ENCODE measurements around the gene ANKRD6. TPM values are rescaled to one million over a fixed set of nuclear protein-coding genes. Genes with fewer than 3 reads are reported as not detected.

The ANKRD6 gene
- total RNA-seq, 1 donor from 2014 or later, result 0.48 TPM

DNA sequence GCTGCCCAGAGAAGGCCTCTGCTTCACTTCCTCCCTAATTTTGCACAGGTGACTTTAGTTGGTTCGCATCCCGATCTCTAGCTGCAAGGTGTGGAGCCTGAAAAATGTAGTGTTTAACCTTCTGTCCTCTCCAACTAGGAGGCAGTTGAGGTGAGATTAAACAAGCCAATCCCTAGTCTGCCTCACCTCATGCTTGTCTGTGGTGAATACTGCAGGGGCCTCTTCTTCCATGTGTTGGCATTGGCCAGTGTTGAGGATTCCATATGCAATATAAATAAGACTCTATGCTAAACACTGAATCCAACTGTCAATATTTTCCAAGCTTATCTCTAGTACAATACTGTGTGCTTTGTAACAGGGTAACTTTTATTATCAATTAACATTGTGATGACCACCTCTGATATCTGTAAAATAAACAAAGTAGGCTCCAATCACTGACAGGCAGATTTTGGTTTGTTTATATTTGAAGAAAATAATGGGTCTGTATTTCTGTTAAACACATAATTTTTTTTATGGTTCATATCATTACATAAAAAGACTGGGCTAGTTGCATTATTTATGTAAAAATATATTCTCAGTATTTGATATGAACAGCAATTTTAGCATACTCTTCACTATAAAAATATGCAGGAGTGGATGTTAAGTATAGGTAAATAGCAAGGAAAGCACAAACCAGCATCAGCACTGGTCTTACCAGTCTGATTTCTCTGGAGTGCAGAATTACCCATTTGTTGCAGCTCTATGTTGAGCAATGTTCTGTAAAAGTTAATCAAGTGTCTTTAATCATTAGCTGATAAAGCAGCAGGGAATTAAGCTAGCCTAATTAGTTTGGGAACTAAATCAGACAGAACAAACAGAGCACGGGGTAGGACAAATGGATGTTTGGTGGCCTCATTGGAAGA lies 74.0 kb downstream of the ANKRD6 start:
- no peak for DNase-seq (ENCODE audit: low read depth)

DNA sequence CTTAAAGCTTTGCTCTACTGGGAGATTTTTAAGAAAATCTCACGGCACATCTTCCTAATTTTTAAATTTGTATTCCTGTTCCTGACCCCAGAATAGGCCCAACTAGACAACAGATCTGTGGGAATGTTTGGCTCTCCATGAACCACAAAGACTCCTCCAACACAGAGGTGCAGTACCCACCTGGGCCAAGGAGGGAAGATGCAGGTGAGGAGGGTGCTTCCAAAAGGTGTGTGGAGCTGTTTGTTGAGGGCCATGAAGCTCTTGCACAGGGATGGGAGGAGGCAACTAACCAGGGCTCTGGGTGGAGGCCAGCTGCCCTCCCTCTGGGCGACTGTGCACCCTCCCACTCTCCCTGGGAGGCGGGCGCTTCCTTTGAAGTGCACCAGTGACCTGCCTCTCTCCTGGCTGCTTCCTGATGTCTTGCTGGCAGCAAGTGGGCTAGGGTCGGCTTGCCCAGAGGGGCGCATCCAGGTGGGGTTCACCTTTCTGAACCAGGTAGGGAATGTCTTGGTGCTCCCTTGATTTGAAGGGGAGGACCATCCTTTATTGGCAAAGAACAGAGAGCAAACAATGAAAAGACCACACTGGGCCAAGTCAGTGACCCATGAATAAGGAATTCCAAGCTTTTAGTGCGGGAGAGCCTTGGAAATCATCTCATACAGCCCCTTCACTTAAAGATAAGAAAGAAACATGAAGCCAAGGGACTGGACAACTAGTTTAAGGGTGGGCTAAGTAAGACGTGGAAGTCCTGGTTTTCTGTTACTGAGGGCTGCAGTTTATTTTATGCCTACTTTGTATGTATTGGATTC lies 76.0 kb downstream of the ANKRD6 start:
- no peak for DNase-seq (ENCODE audit: low read depth)

DNA sequence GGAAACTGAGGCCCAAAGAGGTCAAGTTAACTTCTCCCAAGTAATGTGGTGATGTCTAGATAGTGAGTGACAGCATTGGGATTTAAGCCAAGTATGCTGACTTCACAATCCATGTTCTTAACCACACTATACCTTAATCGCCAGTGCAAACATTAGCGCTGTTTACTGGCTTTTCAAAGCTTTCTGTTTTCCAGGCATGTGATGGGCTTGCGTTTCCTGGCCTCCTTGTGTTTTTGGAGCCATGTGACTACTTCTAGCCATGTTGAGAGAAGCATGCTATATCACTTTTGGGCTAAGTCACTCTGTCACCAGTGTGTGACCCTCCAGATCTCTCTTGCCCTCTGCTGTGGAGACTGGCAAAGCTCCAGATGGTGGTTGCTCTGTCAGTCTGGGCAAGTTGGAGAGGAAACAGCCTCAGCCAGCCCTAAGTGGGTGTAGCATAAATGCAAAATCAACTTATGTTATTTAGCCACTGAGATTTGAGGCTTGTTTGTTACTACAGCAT lies 76.9 kb downstream of the ANKRD6 start:
- no peak for DNase-seq (ENCODE audit: low read depth)

DNA sequence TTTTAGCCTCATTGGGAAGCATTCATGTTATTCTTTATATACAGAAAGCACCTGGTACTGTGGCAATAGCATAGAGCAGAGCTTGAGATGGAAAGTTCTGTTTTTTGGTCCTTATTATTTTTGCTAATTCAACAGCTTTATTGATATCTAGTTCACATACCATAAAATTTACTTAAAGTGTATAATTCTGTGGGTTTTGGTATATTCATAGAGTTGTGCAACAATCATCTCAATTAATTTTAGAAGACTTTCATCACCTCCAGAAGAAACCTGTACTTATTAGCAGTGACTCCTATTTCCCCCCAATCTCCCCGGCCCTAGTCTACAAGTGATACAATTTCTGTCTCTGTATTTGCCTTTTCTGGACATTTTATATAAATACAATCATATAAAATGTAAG lies 77.4 kb downstream of the ANKRD6 start:
- no peak for DNase-seq (ENCODE audit: low read depth)

DNA sequence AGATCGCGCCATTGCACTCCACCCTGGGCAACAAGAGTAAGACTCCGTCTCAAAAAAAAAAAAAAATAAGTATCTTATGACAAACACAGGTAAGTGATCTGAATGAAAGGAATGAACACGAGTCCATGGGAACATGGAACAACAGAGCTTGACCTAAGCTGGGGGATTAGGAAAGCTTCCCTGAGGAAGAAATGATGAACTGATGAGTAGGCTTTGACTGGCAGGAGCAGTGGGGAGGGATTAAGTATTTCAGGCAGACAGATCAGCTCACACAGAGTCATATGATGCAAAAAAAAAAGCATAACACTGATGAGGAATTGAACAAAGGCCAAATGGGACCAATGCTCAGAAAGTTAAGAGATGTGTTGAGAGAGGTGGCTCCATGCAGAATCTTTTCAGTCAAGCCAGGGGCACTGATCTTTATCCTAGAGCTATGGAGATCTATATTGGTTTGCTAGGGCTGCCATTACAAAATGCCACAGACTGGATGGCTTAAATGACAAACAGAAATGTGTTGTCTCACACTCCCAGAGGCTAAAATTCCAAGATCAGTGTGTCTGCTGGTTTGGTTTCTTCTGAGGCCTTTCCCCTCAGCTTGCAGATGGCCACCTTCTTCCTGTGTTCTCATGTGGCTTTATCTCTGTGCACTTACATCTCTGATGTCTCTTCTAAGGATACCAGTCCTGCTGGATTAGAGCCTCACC lies 85.6 kb downstream of the ANKRD6 start:
- DNase-seq (ENCODE audit: low read depth), result peak; percentile 12

DNA sequence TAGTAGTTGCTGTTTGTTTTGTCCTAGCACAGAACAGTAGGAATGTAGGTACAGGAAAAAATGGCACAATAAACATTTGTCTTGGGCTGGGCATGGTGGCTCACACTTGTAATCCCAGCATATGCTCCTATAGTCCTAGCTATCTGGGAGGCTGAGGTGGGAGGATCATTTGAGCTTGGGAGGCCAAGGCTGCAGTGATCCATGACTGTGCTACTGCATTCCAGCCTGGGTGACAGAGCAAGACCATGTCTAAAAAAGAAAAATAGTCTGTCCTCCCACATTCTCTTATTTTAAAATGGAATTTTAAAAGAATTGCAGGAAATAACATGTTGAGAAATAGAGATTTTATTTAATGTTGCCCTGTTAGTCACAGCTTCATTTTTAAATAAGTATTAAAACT lies 87.8 kb downstream of the ANKRD6 start:
- DNase-seq (ENCODE audit: low read depth), result no peak

DNA sequence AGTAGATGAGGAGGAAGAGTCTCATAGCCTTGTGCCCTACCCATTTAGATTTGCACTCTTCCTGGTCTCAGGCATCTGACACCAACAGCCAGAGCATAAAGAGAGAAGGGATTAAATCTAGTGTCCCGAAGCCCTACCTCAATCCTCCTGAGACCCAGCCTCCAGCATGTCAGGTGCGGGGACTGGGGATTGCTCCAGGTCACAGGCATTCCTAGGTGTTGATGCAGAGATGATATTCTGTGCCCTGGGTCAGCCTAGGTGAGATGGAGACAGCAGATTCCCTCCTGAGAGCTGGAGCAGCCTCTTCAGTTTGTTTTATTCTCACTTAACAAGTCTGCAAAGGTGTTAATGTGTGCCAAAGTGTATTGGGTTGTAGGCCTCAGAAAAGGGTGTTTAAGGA lies 89.8 kb downstream of the ANKRD6 start:
- no peak for DNase-seq (ENCODE audit: low read depth)

DNA sequence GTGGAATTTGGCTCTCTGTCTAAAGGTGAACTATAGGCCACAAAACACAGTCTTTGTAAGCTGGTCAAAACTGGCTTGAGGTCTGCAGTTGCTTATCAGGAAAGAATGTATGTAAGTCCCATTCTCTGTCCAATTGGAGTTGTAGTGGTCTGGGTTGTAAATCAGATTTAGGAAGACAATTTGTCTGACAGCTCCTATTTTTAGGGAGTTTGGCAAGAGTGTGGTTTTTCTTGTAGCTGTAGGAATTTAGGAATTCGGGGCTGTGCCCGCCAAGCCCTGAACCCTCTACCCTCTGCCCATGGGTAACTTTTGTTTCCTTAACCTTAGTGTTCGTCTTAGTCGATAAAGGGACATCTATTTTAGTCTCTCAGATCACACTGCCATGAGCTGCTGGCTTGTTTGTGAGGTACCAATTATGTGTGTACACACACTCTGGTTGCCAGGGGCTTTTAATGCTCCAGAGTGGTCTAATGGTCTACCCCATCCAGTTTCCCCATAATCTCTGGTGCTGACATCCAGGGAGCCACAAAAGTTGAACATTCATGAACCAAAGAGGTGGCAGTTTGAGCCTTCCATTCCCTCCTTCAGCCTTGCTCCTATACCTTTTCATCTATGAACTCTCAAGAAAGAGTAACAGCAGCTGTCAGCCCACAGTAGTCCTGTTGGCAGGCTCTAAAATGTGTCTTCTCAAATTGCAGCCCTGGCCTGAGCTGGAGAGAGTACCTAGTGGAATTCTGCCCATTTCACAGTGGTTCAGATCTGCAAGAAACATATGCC lies 93.0 kb downstream of the ANKRD6 start:
- peak; percentile 45 for DNase-seq (ENCODE audit: low read depth)

DNA sequence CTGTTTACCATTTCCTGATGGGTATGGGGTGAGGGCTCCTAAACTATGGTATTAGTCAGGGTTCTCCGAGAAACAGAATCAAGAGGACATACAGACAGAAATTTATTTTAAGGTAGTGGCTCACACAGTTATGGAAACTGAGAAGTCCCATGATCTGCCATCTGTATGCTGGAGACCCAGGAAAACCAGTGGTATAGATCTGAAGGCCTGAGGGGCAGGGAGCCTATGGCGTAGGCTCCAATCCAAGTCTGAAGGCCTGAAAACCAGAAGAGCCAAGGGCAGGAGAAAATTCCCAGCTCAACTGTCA lies 93.6 kb downstream of the ANKRD6 start:
- no peak for DNase-seq (ENCODE audit: low read depth)

DNA sequence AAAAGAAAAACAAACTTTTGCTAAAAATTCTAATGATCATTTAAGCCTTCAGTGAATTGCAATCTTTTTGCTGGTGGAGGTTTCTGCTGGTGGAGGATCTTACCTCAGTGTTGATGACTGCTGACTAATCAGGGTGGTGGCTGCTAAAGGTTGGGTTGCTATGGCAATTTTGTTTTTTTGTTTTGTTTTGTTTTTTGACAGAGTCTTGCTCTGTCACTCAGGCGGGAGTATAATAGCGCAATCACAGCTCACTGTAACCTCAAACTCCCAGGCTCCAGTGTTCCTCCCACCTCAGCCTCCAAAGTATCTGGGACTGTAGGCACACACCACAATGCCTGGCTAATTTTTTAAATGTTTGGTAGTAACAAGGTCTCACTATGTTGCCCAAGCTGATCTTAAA lies 94.7 kb downstream of the ANKRD6 start:
- DNase-seq (ENCODE audit: low read depth), result no peak

DNA sequence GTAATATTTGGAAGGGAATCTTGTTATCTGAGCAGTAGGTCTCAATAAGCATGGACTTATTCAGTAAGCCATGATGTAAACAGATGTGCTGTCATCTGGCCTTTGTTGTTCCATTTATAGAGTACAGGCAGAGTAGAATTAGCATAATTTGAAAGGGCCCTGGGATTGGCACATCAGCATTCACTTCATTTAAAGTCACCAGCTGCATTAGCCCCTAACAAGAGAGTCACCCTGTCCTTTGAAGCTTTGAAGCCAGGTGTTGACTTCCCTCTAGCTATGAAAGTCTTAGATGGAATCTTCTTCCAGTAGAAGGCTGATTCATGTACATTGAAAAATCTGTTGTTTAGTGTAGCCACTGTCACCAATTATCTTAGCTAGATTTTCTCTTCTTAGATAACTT lies 95.9 kb downstream of the ANKRD6 start:
- DNase-seq (ENCODE audit: low read depth), result no peak

DNA sequence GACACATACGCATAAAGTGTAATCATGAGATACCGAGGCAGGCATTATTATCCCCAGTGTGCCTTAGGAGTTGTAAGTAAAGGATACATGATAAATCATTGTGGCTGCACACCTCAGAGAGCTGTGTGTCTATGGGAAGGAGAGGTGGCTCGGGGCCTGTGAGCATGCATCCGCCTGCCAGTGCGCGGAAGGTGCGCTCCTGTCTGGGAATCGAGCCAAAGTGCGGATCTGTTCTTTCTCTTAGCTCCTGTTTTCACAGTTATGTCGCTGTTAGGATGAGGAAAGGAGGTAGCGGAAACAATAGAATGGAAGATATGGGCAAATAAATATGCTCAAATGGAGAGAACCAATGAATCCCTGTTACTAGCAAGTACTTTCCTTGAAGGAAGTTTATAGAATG lies 98.0 kb downstream of the ANKRD6 start:
- no peak for DNase-seq (ENCODE audit: low read depth)

DNA sequence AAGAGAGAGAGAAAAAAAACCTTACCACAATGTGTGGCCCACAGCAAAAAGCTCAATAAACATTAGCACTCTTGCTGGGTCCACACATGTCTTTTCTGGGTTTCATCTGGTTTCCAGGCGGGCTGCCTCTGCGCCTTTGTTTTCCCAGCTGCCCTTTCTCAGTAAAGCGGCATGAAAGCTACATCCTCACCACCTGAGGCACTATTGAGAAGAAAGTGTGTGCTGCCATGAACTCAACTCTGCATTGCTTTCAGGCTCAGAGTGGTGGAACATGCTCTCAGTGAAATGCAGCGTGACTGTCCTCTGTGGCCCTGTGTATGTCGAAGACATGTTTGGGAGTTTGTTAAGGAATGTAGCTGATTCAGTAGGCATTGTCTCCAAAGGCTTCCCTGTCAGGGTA lies 103.3 kb downstream of the ANKRD6 start:
- DNase-seq (ENCODE audit: low read depth), result peak; percentile 7

DNA sequence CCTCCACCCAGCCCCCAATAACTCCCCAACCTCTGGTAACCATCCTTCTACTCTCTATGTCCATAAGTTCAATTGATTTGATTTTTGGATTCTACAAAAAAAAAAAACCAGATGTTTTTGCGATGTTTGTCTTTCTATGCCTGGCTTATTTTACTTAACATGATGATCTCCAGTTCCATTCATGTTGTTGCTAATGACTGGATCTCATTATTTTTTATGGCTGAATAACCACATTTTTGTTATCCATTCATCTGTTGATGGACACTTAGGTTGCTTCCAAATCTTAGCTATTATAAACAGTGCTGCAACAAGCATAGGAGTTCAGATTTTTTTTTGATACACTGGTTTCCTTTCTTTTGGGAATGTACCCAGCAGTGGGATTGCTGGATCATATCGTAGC lies 106.8 kb downstream of the ANKRD6 start:
- DNase-seq (ENCODE audit: low read depth), result no peak

DNA sequence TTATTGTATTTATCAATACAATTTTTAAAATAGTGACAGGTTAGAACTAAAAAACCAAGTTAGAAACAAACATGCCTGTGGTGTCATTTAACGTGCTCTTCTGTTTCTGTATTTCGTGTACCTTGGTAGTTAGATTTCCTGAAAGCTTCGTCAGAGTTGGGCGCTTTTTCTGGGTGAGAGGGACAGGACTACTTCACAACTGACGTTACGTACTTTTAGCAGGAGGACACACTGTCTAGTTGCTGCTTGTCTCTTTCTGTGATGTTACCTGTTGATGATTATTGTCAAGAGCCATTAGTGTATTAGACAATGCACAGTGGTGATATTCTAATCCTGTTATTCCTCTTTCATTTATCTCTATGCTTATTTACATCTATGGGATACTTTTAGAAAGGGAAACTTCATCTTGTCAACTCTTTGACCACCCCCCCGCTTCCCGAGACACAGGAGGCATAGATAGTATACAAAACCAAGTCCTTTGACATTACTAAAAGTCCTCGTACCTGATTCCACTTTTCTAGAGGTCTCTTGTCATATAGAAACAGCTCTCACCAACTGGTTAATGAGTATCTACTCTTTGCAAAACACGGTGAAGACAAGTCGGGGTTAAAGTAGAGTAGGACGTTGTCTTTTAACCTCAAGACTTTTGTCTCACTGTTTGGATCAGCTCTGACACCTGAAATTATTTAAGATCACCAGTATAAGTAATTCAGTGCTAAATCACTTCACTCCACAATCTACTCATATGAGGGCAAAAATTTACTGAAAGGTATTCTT lies 109.3 kb downstream of the ANKRD6 start:
- DNase-seq (ENCODE audit: low read depth), result no peak

DNA sequence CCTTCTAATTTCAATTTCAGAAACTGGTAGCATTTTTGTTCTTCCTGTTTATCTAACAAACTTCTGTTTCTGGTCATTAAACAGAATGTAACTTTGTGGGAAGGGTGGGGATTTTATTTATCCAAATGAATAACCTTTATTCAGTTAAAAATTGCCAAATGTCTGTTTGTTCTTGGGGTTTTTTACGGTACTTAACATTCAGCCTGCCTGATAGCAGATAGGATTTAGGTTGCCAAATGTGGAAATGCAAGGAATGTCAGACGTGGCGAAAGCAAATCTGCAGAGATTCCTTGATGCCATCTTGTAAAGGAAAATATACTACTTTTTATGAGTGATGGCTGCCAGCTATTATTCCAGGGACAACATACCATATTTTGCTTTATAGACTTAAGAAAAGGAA lies 109.9 kb downstream of the ANKRD6 start:
- DNase-seq (ENCODE audit: low read depth), result no peak

DNA sequence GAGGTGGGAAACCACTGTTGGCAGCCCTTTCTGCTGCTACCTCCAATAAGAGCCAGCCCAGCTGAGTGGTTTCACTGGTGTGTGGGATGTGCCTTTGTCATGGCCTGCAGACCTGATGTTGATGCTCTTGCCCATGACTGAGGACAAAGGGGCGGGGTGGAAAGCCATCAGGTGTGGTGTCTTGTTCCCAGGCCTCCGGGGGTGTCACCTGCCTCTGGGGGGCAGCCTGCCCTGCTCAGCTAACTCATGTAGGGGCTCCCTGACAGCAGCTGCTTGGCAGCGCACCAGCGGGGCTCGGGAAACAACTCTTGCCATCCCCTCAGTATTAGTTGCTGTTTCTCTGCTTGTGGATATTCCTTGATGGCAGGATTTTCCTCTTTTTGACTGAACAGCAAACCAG lies 114.3 kb downstream of the ANKRD6 start:
- DNase-seq (ENCODE audit: low read depth), result no peak

DNA sequence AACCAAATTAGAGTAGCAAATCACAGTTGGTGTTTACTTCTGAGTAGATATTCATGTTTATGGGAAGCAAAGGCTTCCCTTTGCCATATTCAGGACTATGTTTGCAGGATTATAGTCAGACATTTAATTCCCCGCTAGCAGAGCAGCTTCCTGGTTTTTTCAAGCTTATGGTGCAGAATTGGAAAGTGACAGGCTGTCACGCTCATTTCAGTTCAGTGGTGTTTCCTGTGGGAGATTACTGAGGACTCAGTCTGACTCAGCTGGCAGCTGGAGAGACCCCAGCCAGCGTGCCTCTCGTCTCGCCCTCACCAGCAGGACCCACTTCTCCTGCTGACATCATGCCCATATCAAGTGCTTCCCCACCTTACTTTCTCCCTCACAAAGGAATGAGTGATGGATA lies 120.5 kb downstream of the ANKRD6 start:
- no peak for DNase-seq (ENCODE audit: low read depth)

DNA sequence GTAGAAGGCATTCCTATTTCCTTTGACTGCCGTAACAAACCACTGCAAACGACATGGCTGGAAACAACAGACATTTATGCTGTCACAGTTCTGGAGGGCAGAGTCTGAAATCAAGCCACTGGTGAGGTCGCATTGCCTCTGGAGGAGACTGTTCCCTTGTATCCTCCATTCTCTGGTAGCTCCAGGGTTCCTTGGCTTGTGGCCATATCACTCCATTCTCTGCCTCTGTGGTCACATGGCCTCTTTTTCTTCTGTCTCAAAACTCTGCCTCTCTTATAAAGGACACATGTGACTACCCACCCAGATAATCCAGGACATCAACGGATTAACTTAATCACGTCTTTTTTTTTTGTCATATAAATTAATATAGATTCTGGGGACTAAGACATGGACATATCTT lies 121.2 kb downstream of the ANKRD6 start:
- no peak for DNase-seq (ENCODE audit: low read depth)

DNA sequence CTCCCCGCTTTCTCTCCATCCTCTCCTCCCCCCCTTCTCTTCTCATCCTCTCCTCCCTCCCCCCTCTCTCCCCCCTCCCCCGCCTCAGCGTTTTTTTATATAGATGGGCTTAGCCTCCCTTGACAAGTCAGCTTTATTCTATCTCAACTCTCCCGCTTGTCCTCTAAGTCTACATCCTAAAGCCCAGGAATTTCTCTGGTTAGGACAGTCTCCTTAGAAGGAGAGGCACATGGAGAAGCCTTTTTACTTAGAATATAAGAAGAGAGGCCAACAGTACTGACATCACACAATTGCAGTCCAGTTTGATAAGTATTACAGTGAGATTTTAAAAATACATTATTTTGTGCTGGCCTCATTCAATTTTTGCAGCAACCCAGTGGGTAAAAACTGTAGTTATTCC lies 122.1 kb downstream of the ANKRD6 start:
- no peak for DNase-seq (ENCODE audit: low read depth)

Data from myocyte (in vitro differentiated cells).